Stimulated activated memory B cell treated with anti-CD40 and anti-IgM and Interleukin-4, amounts not matched to agents 10 μg/mL and 1 μg/mL and 100 μg/mL, for 72 hours (primary cell): ENCODE data around the gene RTP5.
"Not testable (repeated sequence)": the region's sequence is repeated elsewhere in the genome, so short reads cannot be mapped to it uniquely, and the experiment has no call there.

ENCODE experiments used
- ATAC-seq: fragments of 150-1000 bp; cut with Tn5 transposase; 2 replicates; pipeline ENCODE4 v1.10.0; 2021
- H3K27ac Mint-ChIP-seq: one replicate; pipeline ENCODE4 v1.8.0; 2022; ENCODE audit warnings: mild to moderate bottlenecking, mixed read lengths
- H3K27me3 Mint-ChIP-seq: one replicate; pipeline ENCODE4 v1.8.0; 2022; ENCODE audit warnings: mixed read lengths
- H3K36me3 Mint-ChIP-seq: one replicate; pipeline ENCODE4 v1.8.0; 2022; ENCODE audit warnings: mixed read lengths
- H3K4me1 Mint-ChIP-seq: one replicate; pipeline ENCODE4 v1.8.0; 2022; ENCODE audit warnings: mixed read lengths
- H3K4me3 Mint-ChIP-seq: one replicate; pipeline ENCODE4 v1.8.0; 2022; ENCODE audit warnings: mild to moderate bottlenecking, moderate library complexity, mixed read lengths
- H3K9me3 Mint-ChIP-seq: one replicate; pipeline ENCODE4 v1.8.0; 2022; ENCODE audit warnings: mixed read lengths

Gene RTP5

GRCh38 chr2:241869087-241869961, at the start of gene RTP5:
Gene RTP5 (plus strand): TSS chr2:241869729. CDS start chr2:241869757, 28 bp downstream.
- Mint-ChIP-seq H3K4me3 (no peak within 1 kb of the TSS), H3K27me3 (peaks cover 52% of the 10 kb centered on the region), H3K27ac (no peak within 1 kb of the TSS), H3K9me3 (peaks cover 16% of the 10 kb centered on the region), H3K36me3 (peaks cover 10% of the 10 kb centered on the region), H3K4me1 (peaks cover 34% of the 10 kb centered on the region)
- no peak for ATAC-seq

DNA sequence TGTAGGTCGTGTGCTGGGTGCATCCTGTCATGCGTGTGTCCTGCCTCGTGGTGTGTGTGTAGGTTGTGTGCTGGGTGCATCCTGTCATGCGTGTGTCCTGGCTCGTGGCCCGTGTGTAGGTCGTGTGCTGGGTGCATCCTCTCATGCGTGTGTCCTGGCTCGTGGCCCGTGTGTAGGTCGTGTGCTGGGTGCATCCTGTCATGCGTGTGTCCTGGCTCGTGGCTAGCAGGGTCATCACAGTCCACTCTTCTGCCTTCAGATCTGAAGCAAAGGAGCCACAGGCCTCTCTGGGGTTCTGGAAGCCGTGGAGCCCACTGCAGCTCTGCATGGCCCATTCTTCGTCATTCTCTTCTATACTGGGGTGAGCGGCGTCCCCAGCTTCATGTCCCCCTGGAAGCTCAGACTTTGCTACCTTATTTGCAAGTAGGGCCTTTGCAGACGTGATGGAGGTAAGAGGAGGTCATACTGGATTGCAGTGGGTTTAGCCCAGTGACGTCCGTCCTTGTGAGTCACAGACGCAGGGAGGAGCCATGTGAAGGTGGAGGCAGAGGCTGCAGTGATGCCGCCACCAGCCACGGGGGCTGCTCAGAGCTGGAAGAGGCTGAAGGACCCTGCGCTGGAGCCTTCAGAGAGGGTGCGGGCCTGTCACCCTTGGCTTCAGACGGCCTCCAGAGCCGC, 49.4 kb upstream of the RTP5 start:
- H3K36me3 Mint-ChIP-seq, H3K4me3 Mint-ChIP-seq, H3K27ac Mint-ChIP-seq, H3K9me3 Mint-ChIP-seq, ATAC-seq: not testable (repeated sequence)
- Mint-ChIP-seq H3K4me1 (peaks cover 27% of the 10 kb centered on the region), H3K27me3 (peaks cover 66% of the 10 kb centered on the region)

GRCh38 chr2:241820625-241821384, 48.7 kb upstream of the RTP5 start:
- Mint-ChIP-seq H3K4me3 (no peak overlapping the region), H3K27ac (no peak overlapping the region), H3K27me3 (peaks cover 66% of the 10 kb centered on the region), H3K9me3 (peaks cover 12% of the 10 kb centered on the region), H3K4me1 (peaks cover 23% of the 10 kb centered on the region), H3K36me3 (no peaks in the 10 kb centered on the region)
- no peak for ATAC-seq

GRCh38 chr2:241821460-241822263, 47.9 kb upstream of the RTP5 start:
- H3K4me1 Mint-ChIP-seq, result peaks cover 23% of the 10 kb centered on the region
- peaks cover 71% of the 10 kb centered on the region for H3K27me3 Mint-ChIP-seq
- ATAC-seq, result no peak
- no peaks in the 10 kb centered on the region for H3K36me3 Mint-ChIP-seq
- no peak overlapping the region for H3K27ac Mint-ChIP-seq
- peaks cover 16% of the 10 kb centered on the region for H3K9me3 Mint-ChIP-seq
- no peak overlapping the region for H3K4me3 Mint-ChIP-seq

GRCh38 chr2:241822264-241822623, 47.3 kb upstream of the RTP5 start:
- H3K9me3 Mint-ChIP-seq, result peaks cover 16% of the 10 kb centered on the region
- peaks cover 70% of the 10 kb centered on the region for H3K27me3 Mint-ChIP-seq
- no peak for ATAC-seq
- peaks cover 21% of the 10 kb centered on the region for H3K4me1 Mint-ChIP-seq
- no peaks in the 10 kb centered on the region for H3K36me3 Mint-ChIP-seq
- H3K4me3 Mint-ChIP-seq, result no peak overlapping the region
- no peak overlapping the region for H3K27ac Mint-ChIP-seq

- H3K4me1 Mint-ChIP-seq, result peaks cover 14% of the 10 kb centered on the region
- peaks cover 58% of the 10 kb centered on the region for H3K27me3 Mint-ChIP-seq
- not testable (repeated sequence) for H3K4me3 Mint-ChIP-seq, H3K36me3 Mint-ChIP-seq, ATAC-seq
- H3K9me3 Mint-ChIP-seq, result peaks cover 16% of the 10 kb centered on the region
- H3K27ac Mint-ChIP-seq, result peak overlapping the region; percentile 13
These were observed 45.7 kb upstream of the RTP5 start for GRCh38 chr2:241823531-241824437.

- Mint-ChIP-seq H3K9me3 (peaks cover 16% of the 10 kb centered on the region), H3K27me3 (peaks cover 62% of the 10 kb centered on the region), H3K27ac (no peak overlapping the region), H3K4me3 (no peak overlapping the region), H3K4me1 (peaks cover 7% of the 10 kb centered on the region), H3K36me3 (no peaks in the 10 kb centered on the region)
- no peak for ATAC-seq
These were observed 42.1 kb upstream of the RTP5 start for GRCh38 chr2:241827394-241827793.

GRCh38 chr2:241833101-241833663, 36.3 kb upstream of the RTP5 start:
- no peaks in the 10 kb centered on the region for H3K36me3 Mint-ChIP-seq
- H3K4me3 Mint-ChIP-seq, result no peak overlapping the region
- ATAC-seq, result no peak
- H3K27ac Mint-ChIP-seq, result no peak overlapping the region
- no peaks in the 10 kb centered on the region for H3K9me3 Mint-ChIP-seq
- peaks cover 37% of the 10 kb centered on the region for H3K27me3 Mint-ChIP-seq
- H3K4me1 Mint-ChIP-seq, result no peaks in the 10 kb centered on the region

DNA sequence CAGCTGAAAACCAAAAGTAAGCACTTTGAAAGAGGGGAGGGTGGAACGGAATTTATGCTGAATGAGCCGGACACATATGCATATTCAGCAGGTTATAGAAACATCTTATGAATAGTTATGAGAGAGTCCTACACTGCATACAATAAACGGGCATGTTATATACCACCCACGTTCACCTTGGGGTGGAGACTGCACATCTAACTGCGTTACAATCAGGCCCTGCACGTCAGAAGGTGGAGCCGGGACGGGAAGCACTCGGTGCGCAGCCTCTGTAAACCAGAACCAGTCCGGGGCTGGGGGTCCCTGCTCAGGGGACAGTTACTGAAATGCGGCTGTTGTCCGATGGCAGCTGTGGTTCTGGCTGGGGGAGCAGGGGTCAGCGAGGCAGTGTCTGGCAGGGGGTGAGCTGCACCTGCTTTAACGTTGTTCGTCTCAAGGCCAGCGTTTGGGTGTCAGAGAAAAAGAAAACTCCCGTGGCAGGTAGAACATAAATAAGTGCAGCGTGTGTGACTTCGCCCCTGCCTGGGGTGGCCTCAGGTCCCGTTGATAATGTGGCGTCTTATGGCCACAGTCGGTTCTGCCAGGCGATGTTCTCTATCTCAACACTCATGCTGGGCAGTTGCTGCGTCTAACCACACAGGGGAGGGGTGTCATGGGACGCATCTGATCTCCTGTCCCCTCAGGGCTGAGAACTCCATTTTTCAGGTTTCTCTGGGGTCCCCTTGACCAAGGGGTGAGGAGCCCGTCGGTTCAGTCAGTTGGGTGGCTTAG, 35.6 kb upstream of the RTP5 start:
- not testable (repeated sequence) for H3K27ac Mint-ChIP-seq, ATAC-seq, H3K36me3 Mint-ChIP-seq, H3K4me1 Mint-ChIP-seq, H3K9me3 Mint-ChIP-seq, H3K4me3 Mint-ChIP-seq
- H3K27me3 Mint-ChIP-seq, result peaks cover 37% of the 10 kb centered on the region

DNA sequence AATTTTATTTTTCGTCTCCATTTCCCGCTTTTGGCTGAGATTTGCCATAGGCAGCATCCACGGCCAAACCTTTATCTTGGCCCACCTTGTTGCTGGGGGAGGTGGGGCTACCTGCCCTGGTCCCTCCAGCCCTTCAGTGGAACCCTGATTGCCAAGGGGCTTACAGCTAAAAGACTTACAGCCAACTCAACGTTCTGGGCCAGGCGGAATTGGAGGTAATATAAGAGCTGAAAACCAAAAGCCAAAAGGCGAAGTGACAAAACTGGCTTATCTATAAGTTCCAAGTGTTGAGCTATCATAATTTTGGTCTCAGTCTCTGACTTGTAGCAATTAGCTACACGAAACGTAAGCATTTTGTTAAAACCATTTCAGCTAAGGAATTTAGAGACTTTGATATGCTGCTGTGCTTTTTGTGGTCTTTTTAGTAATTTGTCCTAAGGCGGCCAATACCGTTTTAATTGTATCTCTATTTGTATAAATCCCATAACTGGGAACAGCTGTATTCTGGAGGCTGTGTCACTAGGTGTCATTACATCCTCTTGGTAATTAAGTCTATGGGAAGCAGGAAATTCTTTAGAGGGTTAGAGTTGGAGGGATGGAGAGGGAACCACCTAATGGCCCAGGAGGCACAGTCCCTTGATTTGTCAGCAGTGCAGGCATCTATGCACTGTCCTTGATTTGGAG, 34.9 kb upstream of the RTP5 start:
- Mint-ChIP-seq H3K4me3 (no peak overlapping the region), H3K27me3 (peaks cover 37% of the 10 kb centered on the region), H3K36me3 (no peaks in the 10 kb centered on the region), H3K4me1 (no peaks in the 10 kb centered on the region), H3K27ac (no peak overlapping the region), H3K9me3 (no peaks in the 10 kb centered on the region)
- no peak for ATAC-seq

DNA sequence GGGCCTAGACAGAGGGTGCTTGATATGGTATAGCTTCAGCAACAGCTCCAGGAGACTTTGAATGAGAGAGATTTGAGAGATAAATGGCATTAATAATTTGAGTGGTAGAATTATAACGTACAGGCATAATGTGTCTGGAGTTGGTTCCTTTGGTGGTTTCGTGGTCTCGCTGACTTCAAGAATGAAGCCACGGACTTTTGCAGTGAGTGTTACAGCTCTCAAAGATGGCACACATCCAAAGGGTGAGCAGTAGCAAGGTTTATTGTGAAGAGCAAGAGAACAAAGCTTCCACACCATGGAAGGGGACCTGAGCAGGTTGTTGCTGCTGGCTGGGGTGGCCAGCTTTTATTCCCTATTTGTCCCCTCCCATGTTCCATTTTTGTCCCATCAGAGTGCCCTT, 33.9 kb upstream of the RTP5 start:
- Mint-ChIP-seq H3K9me3 (no peaks in the 10 kb centered on the region), H3K36me3 (no peaks in the 10 kb centered on the region), H3K4me3 (no peak overlapping the region), H3K27me3 (peaks cover 31% of the 10 kb centered on the region), H3K27ac (no peak overlapping the region), H3K4me1 (no peaks in the 10 kb centered on the region)
- ATAC-seq, result no peak

- Mint-ChIP-seq H3K27ac (no peak overlapping the region), H3K9me3 (no peaks in the 10 kb centered on the region), H3K4me1 (no peaks in the 10 kb centered on the region), H3K27me3 (peaks cover 24% of the 10 kb centered on the region), H3K4me3 (no peak overlapping the region), H3K36me3 (no peaks in the 10 kb centered on the region)
- ATAC-seq, result no peak
These were observed 33.2 kb upstream of the RTP5 start for GRCh38 chr2:241836292-241836691.
